ENCODE measurements around the gene NRP2. TPM values are rescaled to one million over a fixed set of nuclear protein-coding genes. Genes with fewer than 3 reads are reported as not detected.

Gene NRP2
- polyA plus RNA-seq, 2 donors: 6.9 to 11.1 TPM

GRCh38 chr2:205755923-205756322 is 73.6 kb downstream of the NRP2 start:
- 68 to 75% methylated on average over 3 of the region's 3 CpGs for WGBS, 2 donors
- H3K4me1 ChIP-seq (ENCODE audit: control insufficient read depth in 2 of 2, insufficient read depth in 2 of 2, low read length in 1 of 2): peaks cover 7 to 15% of the 10 kb centered on the region in 2 donors

GRCh38 chr2:205757271-205757670 is 75.0 kb downstream of the NRP2 start:
- peaks cover 5 to 7% of the 10 kb centered on the region in 2 donors for H3K4me1 ChIP-seq (ENCODE audit: control insufficient read depth in 2 of 2, insufficient read depth in 2 of 2, low read length in 1 of 2)
- H3K27me3 ChIP-seq (ENCODE audit: control insufficient read depth in 1 of 2, insufficient read depth in 2 of 2, low read length in 2 of 2): no peaks in the 10 kb centered on the region
- 93 to 95% methylated on average over 4 of the region's 4 CpGs for WGBS, 2 donors
- peak overlapping the region; percentile 9 to 46 for H3K27ac ChIP-seq (ENCODE audit: low read depth in 2 of 2, low read length in 1 of 2)
- H3K4me3 ChIP-seq (ENCODE audit: low read depth in 1 of 2, low read length in 2 of 2): no peak overlapping the region
- H3K36me3 ChIP-seq (ENCODE audit: control insufficient read depth in 2 of 2, insufficient read depth in 2 of 2, low read length in 1 of 2): peaks cover 0 to 4% of the 10 kb centered on the region in 2 donors
- no peaks in the 10 kb centered on the region for H3K9me3 ChIP-seq (ENCODE audit: control insufficient read depth in 2 of 2, insufficient read depth in 1 of 2, low read depth in 1 of 2, low read length in 1 of 2)

More at GRCh38 chr2:205755923-205756322, 73.6 kb downstream of the NRP2 start:
- Histone ChIP-seq H3K9me3 (ENCODE audit: control insufficient read depth in 2 of 2, insufficient read depth in 1 of 2, low read depth in 1 of 2, low read length in 1 of 2) (no peaks in the 10 kb centered on the region), H3K27me3 (ENCODE audit: control insufficient read depth in 1 of 2, insufficient read depth in 2 of 2, low read length in 2 of 2) (no peaks in the 10 kb centered on the region), H3K27ac (ENCODE audit: low read depth in 2 of 2, low read length in 1 of 2) (peak overlapping the region; percentile 67 to 76), H3K4me3 (ENCODE audit: low read depth in 1 of 2, low read length in 2 of 2) (no peak overlapping the region), H3K36me3 (ENCODE audit: control insufficient read depth in 2 of 2, insufficient read depth in 2 of 2, low read length in 1 of 2) (peaks cover 0 to 4% of the 10 kb centered on the region in 2 donors)

GRCh38 chr2:205758051-205758450 is 75.8 kb downstream of the NRP2 start:
- Histone ChIP-seq H3K27ac (ENCODE audit: low read depth in 2 of 2, low read length in 1 of 2) (peak overlapping the region; percentile 24 to 34), H3K4me3 (ENCODE audit: low read depth in 1 of 2, low read length in 2 of 2) (no peak overlapping the region)
- 69 to 72% methylated on average over 4 of the region's 4 CpGs for WGBS, 2 donors

GRCh38 chr2:205758500-205758899 is 76.2 kb downstream of the NRP2 start:
- Histone ChIP-seq H3K27ac (ENCODE audit: low read depth in 2 of 2, low read length in 1 of 2) (peak overlapping the region; percentile 24 to 34), H3K9me3 (ENCODE audit: control insufficient read depth in 2 of 2, insufficient read depth in 1 of 2, low read depth in 1 of 2, low read length in 1 of 2) (no peaks in the 10 kb centered on the region)
- WGBS, 2 donors: 64 to 75% methylated on average over 5 of the region's 5 CpGs

More at GRCh38 chr2:205758051-205758450, 75.8 kb downstream of the NRP2 start:
- Histone ChIP-seq H3K27me3 (ENCODE audit: control insufficient read depth in 1 of 2, insufficient read depth in 2 of 2, low read length in 2 of 2) (no peaks in the 10 kb centered on the region), H3K4me1 (ENCODE audit: control insufficient read depth in 2 of 2, insufficient read depth in 2 of 2, low read length in 1 of 2) (peaks cover 5 to 7% of the 10 kb centered on the region in 2 donors), H3K36me3 (ENCODE audit: control insufficient read depth in 2 of 2, insufficient read depth in 2 of 2, low read length in 1 of 2) (peaks cover 0 to 4% of the 10 kb centered on the region in 2 donors), H3K9me3 (ENCODE audit: control insufficient read depth in 2 of 2, insufficient read depth in 1 of 2, low read depth in 1 of 2, low read length in 1 of 2) (no peaks in the 10 kb centered on the region)

GRCh38 chr2:205759257-205759656 is 77.0 kb downstream of the NRP2 start:
- no peak overlapping the region for H3K4me3 ChIP-seq (ENCODE audit: low read depth in 1 of 2, low read length in 2 of 2)
- WGBS, 2 donors: 82% methylated on average over 4 of the region's 4 CpGs
- H3K4me1 ChIP-seq (ENCODE audit: control insufficient read depth in 2 of 2, insufficient read depth in 2 of 2, low read length in 1 of 2): peaks cover 5 to 10% of the 10 kb centered on the region in 2 donors
- no peaks in the 10 kb centered on the region for H3K36me3 ChIP-seq (ENCODE audit: control insufficient read depth in 2 of 2, insufficient read depth in 2 of 2, low read length in 1 of 2)
- no peaks in the 10 kb centered on the region for H3K27me3 ChIP-seq (ENCODE audit: control insufficient read depth in 1 of 2, insufficient read depth in 2 of 2, low read length in 2 of 2)
- H3K27ac ChIP-seq (ENCODE audit: low read depth in 2 of 2, low read length in 1 of 2): peak overlapping the region; percentile 15 to 51
- no peaks in the 10 kb centered on the region for H3K9me3 ChIP-seq (ENCODE audit: control insufficient read depth in 2 of 2, insufficient read depth in 1 of 2, low read depth in 1 of 2, low read length in 1 of 2)

More at GRCh38 chr2:205758500-205758899, 76.2 kb downstream of the NRP2 start:
- Histone ChIP-seq H3K4me1 (ENCODE audit: control insufficient read depth in 2 of 2, insufficient read depth in 2 of 2, low read length in 1 of 2) (peaks cover 5 to 7% of the 10 kb centered on the region in 2 donors), H3K36me3 (ENCODE audit: control insufficient read depth in 2 of 2, insufficient read depth in 2 of 2, low read length in 1 of 2) (no peaks in the 10 kb centered on the region), H3K4me3 (ENCODE audit: low read depth in 1 of 2, low read length in 2 of 2) (no peak overlapping the region), H3K27me3 (ENCODE audit: control insufficient read depth in 1 of 2, insufficient read depth in 2 of 2, low read length in 2 of 2) (no peaks in the 10 kb centered on the region)

- no peak overlapping the region for H3K4me3 ChIP-seq (ENCODE audit: low read depth in 1 of 2, low read length in 2 of 2)
- H3K36me3 ChIP-seq (ENCODE audit: control insufficient read depth in 2 of 2, insufficient read depth in 2 of 2, low read length in 1 of 2): no peaks in the 10 kb centered on the region
- H3K27me3 ChIP-seq (ENCODE audit: control insufficient read depth in 1 of 2, insufficient read depth in 2 of 2, low read length in 2 of 2): no peaks in the 10 kb centered on the region
- no peaks in the 10 kb centered on the region for H3K9me3 ChIP-seq (ENCODE audit: control insufficient read depth in 2 of 2, insufficient read depth in 1 of 2, low read depth in 1 of 2, low read length in 1 of 2)
- no peak overlapping the region for H3K27ac ChIP-seq (ENCODE audit: low read depth in 2 of 2, low read length in 1 of 2)
- WGBS, 2 donors: 96 to 97% methylated on average over 1 of the region's 1 CpG
- peaks cover 4 to 10% of the 10 kb centered on the region in 2 donors for H3K4me1 ChIP-seq (ENCODE audit: control insufficient read depth in 2 of 2, insufficient read depth in 2 of 2, low read length in 1 of 2)
Measured at GRCh38 chr2:205759732-205760131, 77.4 kb downstream of the NRP2 start.

GRCh38 chr2:205760157-205760556 is 77.9 kb downstream of the NRP2 start:
- H3K9me3 ChIP-seq (ENCODE audit: control insufficient read depth in 2 of 2, insufficient read depth in 1 of 2, low read depth in 1 of 2, low read length in 1 of 2): no peaks in the 10 kb centered on the region
- peak overlapping the region in 1 of 2 donors; percentile 56 for H3K27ac ChIP-seq (ENCODE audit: low read depth in 2 of 2, low read length in 1 of 2)
- H3K27me3 ChIP-seq (ENCODE audit: control insufficient read depth in 1 of 2, insufficient read depth in 2 of 2, low read length in 2 of 2): no peaks in the 10 kb centered on the region
- no peak overlapping the region for H3K4me3 ChIP-seq (ENCODE audit: low read depth in 1 of 2, low read length in 2 of 2)
- H3K4me1 ChIP-seq (ENCODE audit: control insufficient read depth in 2 of 2, insufficient read depth in 2 of 2, low read length in 1 of 2): peaks cover 2 to 10% of the 10 kb centered on the region in 2 donors
- 88 to 89% methylated on average over 6 of the region's 6 CpGs for WGBS, 2 donors
- H3K36me3 ChIP-seq (ENCODE audit: control insufficient read depth in 2 of 2, insufficient read depth in 2 of 2, low read length in 1 of 2): no peaks in the 10 kb centered on the region

- 79 to 83% methylated on average over 4 of the region's 4 CpGs for WGBS, 2 donors
- no peak overlapping the region for H3K27ac ChIP-seq (ENCODE audit: low read depth in 2 of 2, low read length in 1 of 2)
- no peaks in the 10 kb centered on the region for H3K27me3 ChIP-seq (ENCODE audit: control insufficient read depth in 1 of 2, insufficient read depth in 2 of 2, low read length in 2 of 2)
- H3K4me3 ChIP-seq (ENCODE audit: low read depth in 1 of 2, low read length in 2 of 2): no peak overlapping the region
- H3K9me3 ChIP-seq (ENCODE audit: control insufficient read depth in 2 of 2, insufficient read depth in 1 of 2, low read depth in 1 of 2, low read length in 1 of 2): no peaks in the 10 kb centered on the region
- H3K36me3 ChIP-seq (ENCODE audit: control insufficient read depth in 2 of 2, insufficient read depth in 2 of 2, low read length in 1 of 2): no peaks in the 10 kb centered on the region
- peaks cover 0 to 8% of the 10 kb centered on the region in 2 donors for H3K4me1 ChIP-seq (ENCODE audit: control insufficient read depth in 2 of 2, insufficient read depth in 2 of 2, low read length in 1 of 2)
Measured at GRCh38 chr2:205761421-205761820, 79.1 kb downstream of the NRP2 start.

GRCh38 chr2:205762881-205763280 is 80.6 kb downstream of the NRP2 start:
- H3K9me3 ChIP-seq (ENCODE audit: control insufficient read depth in 2 of 2, insufficient read depth in 1 of 2, low read depth in 1 of 2, low read length in 1 of 2): no peaks in the 10 kb centered on the region
- no peaks in the 10 kb centered on the region for H3K27me3 ChIP-seq (ENCODE audit: control insufficient read depth in 1 of 2, insufficient read depth in 2 of 2, low read length in 2 of 2)
- no peaks in the 10 kb centered on the region for H3K36me3 ChIP-seq (ENCODE audit: control insufficient read depth in 2 of 2, insufficient read depth in 2 of 2, low read length in 1 of 2)
- peaks cover 0 to 8% of the 10 kb centered on the region in 2 donors for H3K4me1 ChIP-seq (ENCODE audit: control insufficient read depth in 2 of 2, insufficient read depth in 2 of 2, low read length in 1 of 2)
- H3K27ac ChIP-seq (ENCODE audit: low read depth in 2 of 2, low read length in 1 of 2): no peak overlapping the region
- no peak overlapping the region for H3K4me3 ChIP-seq (ENCODE audit: low read depth in 1 of 2, low read length in 2 of 2)

- Histone ChIP-seq H3K36me3 (ENCODE audit: control insufficient read depth in 2 of 2, insufficient read depth in 2 of 2, low read length in 1 of 2) (no peaks in the 10 kb centered on the region), H3K4me1 (ENCODE audit: control insufficient read depth in 2 of 2, insufficient read depth in 2 of 2, low read length in 1 of 2) (peaks cover 0 to 3% of the 10 kb centered on the region in 2 donors), H3K4me3 (ENCODE audit: low read depth in 1 of 2, low read length in 2 of 2) (no peak overlapping the region), H3K27ac (ENCODE audit: low read depth in 2 of 2, low read length in 1 of 2) (peak overlapping the region; percentile 58 to 61), H3K27me3 (ENCODE audit: control insufficient read depth in 1 of 2, insufficient read depth in 2 of 2, low read length in 2 of 2) (no peaks in the 10 kb centered on the region), H3K9me3 (ENCODE audit: control insufficient read depth in 2 of 2, insufficient read depth in 1 of 2, low read depth in 1 of 2, low read length in 1 of 2) (no peaks in the 10 kb centered on the region)
- 32 to 33% methylated on average over 21 of the region's 21 CpGs for WGBS, 2 donors
Measured at GRCh38 chr2:205763708-205764211, 81.5 kb downstream of the NRP2 start.

Data from esophagus (tissue), 2 donors.